HEK293 (cell line): ENCODE data around the gene BTBD16.

Source experiments
- CTCF ChIA-PET: fragments of 350-600 bp; formaldehyde crosslinking; extraction: SDS; loops from one replicate; lab custom pipeline; 2021; ENCODE audit warnings: antibody characterized with exemption; lab: Yijun Ruan, JAX
- POLR2A ChIA-PET: fragments of 300-600 bp; formaldehyde crosslinking; extraction: SDS; loops from one replicate; lab custom pipeline; 2020; ENCODE audit warnings: antibody characterized with exemption, inconsistent platforms; lab: Yijun Ruan, JAX
- H3K27ac ChIP-seq: fragments of 200-500 bp; sonication (Bioruptor generic); 2 replicates; pipeline ENCODE4 v1.5.1; 2014; ENCODE audit warnings: low read depth, low read length, control low read depth, inconsistent platforms; ENCODE audit errors: extremely low read depth
- H3K36me3 ChIP-seq, 2 experiments: fragments of 200-500 bp in 1 of 2; sonication (Bioruptor generic) in 1 of 2; 1 replicate in 1 of 2; 2 replicates in 1 of 2; pipeline ENCODE4 v1.5.1; 2014 to 2017; ENCODE audit warnings: inconsistent platforms in 2 of 2, low read length in 2 of 2; ENCODE audit not compliant: control insufficient read depth in 2 of 2, insufficient read depth in 1 of 2
- H3K4me1 ChIP-seq: fragments of 200-500 bp; sonication (Bioruptor generic); 2 replicates; pipeline ENCODE4 v1.5.1; 2014; ENCODE audit warnings: mild to moderate bottlenecking, low read length, inconsistent platforms; ENCODE audit not compliant: control insufficient read depth, insufficient read depth
- H3K4me3 ChIP-seq: 2 replicates; pipeline ENCODE4 v1.5.1; 2011; ENCODE audit warnings: low read depth, mild to moderate bottlenecking, control low read depth, low read length, moderate library complexity
- H3K9me3 ChIP-seq: fragments of 200-500 bp; sonication (Bioruptor generic); 2 replicates; pipeline ENCODE4 v1.5.1; 2014; ENCODE audit warnings: low read depth, low read length, inconsistent platforms; ENCODE audit not compliant: control insufficient read depth, insufficient read depth
- KLF8 ChIP-seq: fragments of 450-650 bp; formaldehyde crosslinking; IDR thresholded peaks from 2 replicates; pipeline ENCODE4 v1.5.1; 2016; ENCODE audit warnings: missing biosample characterization, missing genetic modification characterization
- SP2 ChIP-seq: fragments of 450-650 bp; formaldehyde crosslinking; IDR thresholded peaks from 2 replicates; pipeline ENCODE4 v1.5.1; 2016; ENCODE audit warnings: missing biosample characterization, missing genetic modification characterization
- TSHZ1 ChIP-seq: fragments of 450-650 bp; formaldehyde crosslinking; IDR thresholded peaks from 2 replicates; pipeline ENCODE4 v1.5.1; 2016; ENCODE audit warnings: missing biosample characterization, missing genetic modification characterization, borderline replicate concordance
- ZBTB26 ChIP-seq: fragments of 450-650 bp; formaldehyde crosslinking; optimal IDR thresholded peaks from 2 replicates; pipeline ENCODE3; 2016; ENCODE audit warnings: missing biosample characterization, mild to moderate bottlenecking, missing genetic modification characterization
- ZIC2 ChIP-seq: fragments of 450-650 bp; formaldehyde crosslinking; IDR thresholded peaks from 2 replicates; pipeline ENCODE4 v1.5.1; 2016; ENCODE audit warnings: missing biosample characterization, missing genetic modification characterization
- ZNF121 ChIP-seq: fragments of 450-650 bp; formaldehyde crosslinking; IDR thresholded peaks from 2 replicates; pipeline ENCODE4 v1.5.1; 2016; ENCODE audit warnings: missing biosample characterization, missing genetic modification characterization
- ZNF626 ChIP-seq: fragments of 450-650 bp; sonication (Bioruptor Pico); formaldehyde crosslinking; IDR thresholded peaks from 2 replicates; pipeline ENCODE4 v1.5.1; 2018; ENCODE audit warnings: missing biosample characterization, missing genetic modification characterization, inconsistent platforms
- ZNF837 ChIP-seq: fragments of 450-650 bp; formaldehyde crosslinking; IDR thresholded peaks from 2 replicates; pipeline ENCODE4 v1.5.1; 2016; ENCODE audit warnings: missing biosample characterization, missing genetic modification characterization
- TF ChIP-seq, protein P1 (sequence below): fragments of 450-650 bp; formaldehyde crosslinking; IDR thresholded peaks from 2 replicates; pipeline ENCODE4 v1.5.1; 2016; ENCODE audit warnings: missing biosample characterization, missing genetic modification characterization

The BTBD16 gene

DNA sequence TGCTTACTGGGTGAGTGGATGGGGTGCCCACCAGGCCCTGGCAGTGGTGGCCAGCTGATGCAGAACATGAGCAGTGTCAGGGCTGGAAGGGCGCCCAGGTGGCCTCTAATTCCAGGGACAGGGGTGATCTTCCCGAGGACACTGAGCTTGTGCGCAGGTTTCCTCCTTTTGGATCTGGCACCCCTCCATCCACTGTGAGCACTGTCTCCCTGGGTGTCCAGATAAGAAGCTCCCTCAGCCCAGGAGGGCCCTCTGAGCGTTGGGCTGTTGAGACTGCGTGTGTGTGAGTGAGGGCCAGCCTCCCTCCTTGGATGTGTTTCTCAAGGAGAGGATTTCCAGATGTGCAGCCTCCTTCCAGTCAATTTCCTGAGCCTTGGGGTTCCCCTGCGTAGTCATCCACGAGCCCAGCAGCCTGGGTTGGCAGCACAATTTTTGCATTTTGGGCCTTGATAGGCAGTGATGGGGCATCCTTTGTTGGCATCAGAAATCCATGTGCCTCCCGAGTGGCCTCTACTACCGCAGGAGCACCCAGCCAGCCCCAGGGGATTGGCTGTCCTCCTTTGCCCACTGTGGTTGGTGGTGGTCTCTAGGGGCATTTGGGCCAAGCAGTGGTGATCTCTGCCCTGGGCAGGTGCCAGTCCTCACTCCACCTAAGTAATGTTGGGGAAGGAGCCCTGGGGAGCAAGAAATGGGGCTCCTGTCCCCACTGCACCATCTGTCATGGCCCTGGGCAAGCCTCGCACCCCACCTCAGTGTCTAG is 20.9 kb upstream of the BTBD16 start:
- Histone ChIP-seq H3K27ac (no peak overlapping the region), H3K4me1 (no peaks in the 10 kb centered on the region), H3K9me3 (no peaks in the 10 kb centered on the region), H3K36me3 (no peaks in the 10 kb centered on the region), H3K4me3 (no peak overlapping the region)
- ChIA-PET POLR2A (no interaction called here), CTCF (interaction anchor here (0.6 kb wide), 2 partner anchors 114 to 172 kb away, joined by 3 read pairs; no protein-coding TSS in a partner anchor)
- no peak for TF ChIP-seq TSHZ1
- peak; percentile 48 for TF ChIP-seq ZIC2

GRCh38 chr10:122251459-122252255 is 19.4 kb upstream of the BTBD16 start:
- no peak overlapping the region for H3K27ac ChIP-seq
- ChIA-PET CTCF (no interaction called here), POLR2A (no interaction called here)
- no peaks in the 10 kb centered on the region for H3K9me3 ChIP-seq
- H3K4me1 ChIP-seq = no peaks in the 10 kb centered on the region
- no peak overlapping the region for H3K4me3 ChIP-seq
- no peaks in the 10 kb centered on the region for H3K36me3 ChIP-seq
- TF ChIP-seq, protein P1, sequence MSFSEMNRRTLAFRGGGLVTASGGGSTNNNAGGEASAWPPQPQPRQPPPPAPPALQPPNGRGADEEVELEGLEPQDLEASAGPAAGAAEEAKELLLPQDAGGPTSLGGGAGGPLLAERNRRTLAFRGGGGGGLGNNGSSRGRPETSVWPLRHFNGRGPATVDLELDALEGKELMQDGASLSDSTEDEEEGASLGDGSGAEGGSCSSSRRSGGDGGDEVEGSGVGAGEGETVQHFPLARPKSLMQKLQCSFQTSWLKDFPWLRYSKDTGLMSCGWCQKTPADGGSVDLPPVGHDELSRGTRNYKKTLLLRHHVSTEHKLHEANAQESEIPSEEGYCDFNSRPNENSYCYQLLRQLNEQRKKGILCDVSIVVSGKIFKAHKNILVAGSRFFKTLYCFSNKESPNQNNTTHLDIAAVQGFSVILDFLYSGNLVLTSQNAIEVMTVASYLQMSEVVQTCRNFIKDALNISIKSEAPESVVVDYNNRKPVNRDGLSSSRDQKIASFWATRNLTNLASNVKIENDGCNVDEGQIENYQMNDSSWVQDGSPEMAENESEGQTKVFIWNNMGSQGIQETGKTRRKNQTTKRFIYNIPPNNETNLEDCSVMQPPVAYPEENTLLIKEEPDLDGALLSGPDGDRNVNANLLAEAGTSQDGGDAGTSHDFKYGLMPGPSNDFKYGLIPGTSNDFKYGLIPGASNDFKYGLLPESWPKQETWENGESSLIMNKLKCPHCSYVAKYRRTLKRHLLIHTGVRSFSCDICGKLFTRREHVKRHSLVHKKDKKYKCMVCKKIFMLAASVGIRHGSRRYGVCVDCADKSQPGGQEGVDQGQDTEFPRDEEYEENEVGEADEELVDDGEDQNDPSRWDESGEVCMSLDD (tag by site-specific recombination) = no peak
- 0 out of 2 replicates have a peak, but pooled peaks have one; percentile 51 for TF ChIP-seq ZNF121 (tag by site-specific recombination)
- TF ChIP-seq ZNF837 (tag by site-specific recombination) = no peak
- TF ChIP-seq, all 188 proteins: peak for 1

DNA sequence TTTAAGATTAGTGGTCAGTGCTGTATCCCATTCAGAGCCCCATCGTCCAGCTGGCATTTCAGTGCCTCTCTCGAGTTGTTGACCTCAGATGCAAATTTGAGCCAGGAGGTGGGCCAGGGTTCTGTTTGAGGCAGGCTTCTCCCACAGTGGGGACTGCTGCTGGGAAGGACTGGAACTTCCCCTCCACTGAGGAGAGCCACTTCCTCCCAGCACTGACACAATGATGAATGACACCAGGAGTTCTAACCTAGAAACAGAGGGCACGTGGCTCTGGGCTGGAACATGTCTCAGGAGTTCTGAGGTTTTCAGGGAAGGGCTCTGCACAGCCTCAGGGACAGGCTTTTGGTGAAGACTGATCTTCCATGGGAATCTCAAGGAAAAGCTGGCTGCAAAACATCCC is 18.3 kb upstream of the BTBD16 start:
- TF ChIP-seq ZNF626 (no peak), SP2 (tag by site-specific recombination) (no peak), KLF8 (tag by site-specific recombination) (no peak), ZBTB26 (tag by site-specific recombination) (no peak)
- H3K27ac ChIP-seq = no peak overlapping the region
- no peaks in the 10 kb centered on the region for H3K36me3 ChIP-seq
- H3K9me3 ChIP-seq = no peaks in the 10 kb centered on the region
- no peak overlapping the region for H3K4me3 ChIP-seq
- POLR2A ChIA-PET = no interaction called here
- CTCF ChIA-PET = interaction anchor here (1.5 kb wide), 1 partner anchor 15 kb away, joined by 5 read pairs; no protein-coding TSS in a partner anchor
- no peaks in the 10 kb centered on the region for H3K4me1 ChIP-seq
